Neuron (in vitro differentiated cells): ENCODE results near the gene MYL5.
A peak's percentile ranks its signal among the peaks of the same experiment; 100 is the strongest.

Source experiments
- H2AFZ ChIP-seq: one replicate; pipeline ENCODE4 v1.6.1; 2013; ENCODE audit warnings: low read depth, mild to moderate bottlenecking, inconsistent platforms, low read length, moderate library complexity
- H3K27me3 ChIP-seq: one replicate; pipeline ENCODE4 v1.6.1; 2013; ENCODE audit warnings: low read length; ENCODE audit not compliant: insufficient read depth
- H3K36me3 ChIP-seq: one replicate; pipeline ENCODE4 v1.6.1; 2013; ENCODE audit warnings: low read length; ENCODE audit not compliant: insufficient read depth
- H3K4me1 ChIP-seq: one replicate; pipeline ENCODE4 v1.6.1; 2013; ENCODE audit warnings: low read length; ENCODE audit not compliant: insufficient read depth
- H3K4me3 ChIP-seq: 2 replicates; pipeline ENCODE4 v1.5.1; 2013; ENCODE audit warnings: mild to moderate bottlenecking, low read length, moderate library complexity
- H3K9me3 ChIP-seq: one replicate; pipeline ENCODE4 v1.6.1; 2013; ENCODE audit warnings: low read length

Gene MYL5

GRCh38 chr4:674172-675035, at the start of gene MYL5, which contains the start of gene ATP5ME:
Gene MYL5 (plus strand): TSS chr4:674542. CDS start chr4:678027, 3,485 bp downstream.
Gene ATP5ME (minus strand): TSS chr4:674276. CDS start chr4:674247, 29 bp downstream.
- Histone ChIP-seq H3K36me3 (peaks cover 17% of the 10 kb centered on the region), H3K4me1 (peaks cover 10% of the 10 kb centered on the region), H3K27me3 (no peaks in the 10 kb centered on the region), H3K4me3 (peak within 1 kb of the TSS; percentile 70), H2AFZ (peak within 1 kb of the TSS; percentile 78), H3K9me3 (no peaks in the 10 kb centered on the region)

GRCh38 chr4:624705-625590, 49.4 kb upstream of the MYL5 start, which contains the start of gene PDE6B:
Gene PDE6B (plus strand): TSS chr4:625573. CDS start chr4:625627, 54 bp downstream.
- no peaks in the 10 kb centered on the region for H3K9me3 ChIP-seq
- H2AFZ ChIP-seq = no peak within 1 kb of the TSS
- no peak within 1 kb of the TSS for H3K4me3 ChIP-seq
- no peaks in the 10 kb centered on the region for H3K4me1 ChIP-seq
- peaks cover 9% of the 10 kb centered on the region for H3K27me3 ChIP-seq
- H3K36me3 ChIP-seq = no peaks in the 10 kb centered on the region

- H3K4me3 ChIP-seq = no peak overlapping the region
Observed at GRCh38 chr4:625631-626161, 48.6 kb upstream of the MYL5 start.

GRCh38 chr4:626201-627091, 47.9 kb upstream of the MYL5 start:
- Histone ChIP-seq H3K4me1 (no peaks in the 10 kb centered on the region), H3K4me3 (no peak overlapping the region), H3K9me3 (no peaks in the 10 kb centered on the region), H3K27me3 (peaks cover 10% of the 10 kb centered on the region), H3K36me3 (no peaks in the 10 kb centered on the region), H2AFZ (no peak overlapping the region)

More at GRCh38 chr4:625631-626161, 48.6 kb upstream of the MYL5 start:
- H3K36me3 ChIP-seq = no peaks in the 10 kb centered on the region
- no peaks in the 10 kb centered on the region for H3K4me1 ChIP-seq
- H3K9me3 ChIP-seq = no peaks in the 10 kb centered on the region
- no peak overlapping the region for H2AFZ ChIP-seq
- peaks cover 10% of the 10 kb centered on the region for H3K27me3 ChIP-seq

- H3K27me3 ChIP-seq = peaks cover 10% of the 10 kb centered on the region
- no peak overlapping the region for H3K4me3 ChIP-seq
- H3K4me1 ChIP-seq = no peaks in the 10 kb centered on the region
- H3K36me3 ChIP-seq = no peaks in the 10 kb centered on the region
- H3K9me3 ChIP-seq = peaks cover 3% of the 10 kb centered on the region
- no peak overlapping the region for H2AFZ ChIP-seq
Observed at GRCh38 chr4:627347-628125, 46.8 kb upstream of the MYL5 start.

GRCh38 chr4:628311-628741, 46.0 kb upstream of the MYL5 start:
- Histone ChIP-seq H3K36me3 (no peaks in the 10 kb centered on the region), H3K9me3 (peaks cover 3% of the 10 kb centered on the region), H3K27me3 (peaks cover 10% of the 10 kb centered on the region), H2AFZ (no peak overlapping the region), H3K4me3 (no peak overlapping the region), H3K4me1 (no peaks in the 10 kb centered on the region)

GRCh38 chr4:628821-629635, 45.3 kb upstream of the MYL5 start:
- H3K27me3 ChIP-seq = peaks cover 10% of the 10 kb centered on the region
- peaks cover 3% of the 10 kb centered on the region for H3K9me3 ChIP-seq
- no peak overlapping the region for H3K4me3 ChIP-seq
- no peak overlapping the region for H2AFZ ChIP-seq
- H3K36me3 ChIP-seq = no peaks in the 10 kb centered on the region
- no peaks in the 10 kb centered on the region for H3K4me1 ChIP-seq

- peaks cover 3% of the 10 kb centered on the region for H3K9me3 ChIP-seq
- no peaks in the 10 kb centered on the region for H3K36me3 ChIP-seq
- H3K4me3 ChIP-seq = no peak overlapping the region
- peaks cover 10% of the 10 kb centered on the region for H3K27me3 ChIP-seq
- no peaks in the 10 kb centered on the region for H3K4me1 ChIP-seq
- no peak overlapping the region for H2AFZ ChIP-seq
Observed at GRCh38 chr4:629636-629914, 44.8 kb upstream of the MYL5 start.

GRCh38 chr4:629915-630641, 44.3 kb upstream of the MYL5 start:
- H2AFZ ChIP-seq = no peak overlapping the region
- H3K36me3 ChIP-seq = no peaks in the 10 kb centered on the region
- H3K9me3 ChIP-seq = peaks cover 3% of the 10 kb centered on the region
- no peak overlapping the region for H3K4me3 ChIP-seq
- peaks cover 10% of the 10 kb centered on the region for H3K27me3 ChIP-seq
- no peaks in the 10 kb centered on the region for H3K4me1 ChIP-seq

- no peaks in the 10 kb centered on the region for H3K4me1 ChIP-seq
- H3K9me3 ChIP-seq = peaks cover 3% of the 10 kb centered on the region
- H3K4me3 ChIP-seq = no peak overlapping the region
- peaks cover 10% of the 10 kb centered on the region for H3K27me3 ChIP-seq
- no peaks in the 10 kb centered on the region for H3K36me3 ChIP-seq
- H2AFZ ChIP-seq = no peak overlapping the region
Observed at GRCh38 chr4:630656-631055, 43.7 kb upstream of the MYL5 start.
